HG02884 (cell line): ENCODE results near the gene AQP12B.
"Not testable (repeated sequence)": the region's sequence is repeated elsewhere in the genome, so short reads cannot be mapped to it uniquely, and the experiment has no call there.

Source experiments
- ATAC-seq: cut with Tn5 transposase; IDR thresholded peaks from one replicate; pipeline ENCODE4 v1.9.1; 2021; ENCODE audit warnings: mild to moderate bottlenecking, moderate library complexity; ENCODE audit not compliant: unreplicated experiment

Gene AQP12B

DNA sequence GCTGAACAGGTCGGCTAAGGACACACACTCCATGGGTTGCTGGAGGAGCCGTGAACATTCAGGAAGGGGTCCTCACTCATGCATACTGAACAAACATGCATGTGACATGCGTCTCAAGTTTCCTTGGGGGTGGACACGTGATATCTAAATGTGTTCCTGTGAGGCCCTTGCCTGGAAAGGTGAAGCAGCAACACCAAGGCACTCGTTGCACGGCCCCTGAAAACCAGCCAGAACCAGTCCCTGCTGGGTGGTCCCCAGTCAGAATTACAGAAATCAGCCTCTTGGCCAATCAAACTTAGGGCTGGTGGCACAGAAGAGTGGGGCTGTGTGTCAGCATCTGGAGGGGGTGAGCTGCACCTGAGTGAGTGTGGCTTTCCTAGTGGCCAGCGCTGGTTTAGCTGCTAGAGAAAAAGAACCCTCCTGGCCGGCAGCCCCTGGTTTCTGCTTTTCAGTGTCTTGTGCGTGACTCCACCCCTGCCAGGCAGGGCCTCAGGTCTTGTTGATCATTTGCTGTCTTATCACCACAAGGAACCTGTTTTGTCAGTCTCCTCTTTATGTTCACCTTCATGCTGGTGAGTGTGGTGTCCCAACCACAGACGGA lies 3.2 kb upstream of the AQP12B start:
- no peak for ATAC-seq

DNA sequence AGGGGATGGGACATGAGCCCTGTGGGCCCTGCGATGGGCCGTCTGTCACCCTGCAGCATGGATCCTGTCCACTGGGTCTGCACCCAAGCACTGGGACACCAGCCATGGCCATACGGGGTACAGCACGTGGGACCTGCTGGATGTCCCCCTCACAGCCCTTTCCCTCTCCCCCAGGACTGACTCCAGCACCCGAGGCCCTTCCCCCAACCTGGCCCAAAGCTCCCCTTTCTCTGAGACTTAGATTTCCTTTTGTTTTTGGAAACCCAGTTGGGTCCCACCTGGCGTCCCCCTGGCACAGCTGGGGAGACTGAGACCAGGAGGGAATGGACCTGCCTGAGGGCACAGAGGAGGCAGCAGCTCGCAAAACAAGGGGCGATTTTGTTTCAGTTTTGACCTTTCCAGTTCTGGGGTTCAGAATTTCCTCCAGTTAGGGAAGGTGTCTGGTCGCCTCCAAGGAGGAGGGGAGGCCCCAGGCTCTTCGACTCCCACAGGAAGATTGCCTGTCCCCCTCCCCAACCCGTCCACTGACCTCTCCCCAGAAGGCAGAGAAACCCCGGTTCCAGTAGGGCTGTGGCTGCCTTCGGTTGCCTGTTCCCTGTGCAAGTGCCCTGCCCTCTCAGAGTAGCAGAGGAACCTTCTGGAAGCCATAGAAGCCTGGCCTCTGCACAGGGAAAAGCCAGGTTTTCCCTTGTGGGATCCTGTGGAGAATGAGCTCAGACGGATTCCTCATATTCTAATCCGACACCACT lies 1.5 kb upstream of the AQP12B start:
- ATAC-seq: not testable (repeated sequence)

DNA sequence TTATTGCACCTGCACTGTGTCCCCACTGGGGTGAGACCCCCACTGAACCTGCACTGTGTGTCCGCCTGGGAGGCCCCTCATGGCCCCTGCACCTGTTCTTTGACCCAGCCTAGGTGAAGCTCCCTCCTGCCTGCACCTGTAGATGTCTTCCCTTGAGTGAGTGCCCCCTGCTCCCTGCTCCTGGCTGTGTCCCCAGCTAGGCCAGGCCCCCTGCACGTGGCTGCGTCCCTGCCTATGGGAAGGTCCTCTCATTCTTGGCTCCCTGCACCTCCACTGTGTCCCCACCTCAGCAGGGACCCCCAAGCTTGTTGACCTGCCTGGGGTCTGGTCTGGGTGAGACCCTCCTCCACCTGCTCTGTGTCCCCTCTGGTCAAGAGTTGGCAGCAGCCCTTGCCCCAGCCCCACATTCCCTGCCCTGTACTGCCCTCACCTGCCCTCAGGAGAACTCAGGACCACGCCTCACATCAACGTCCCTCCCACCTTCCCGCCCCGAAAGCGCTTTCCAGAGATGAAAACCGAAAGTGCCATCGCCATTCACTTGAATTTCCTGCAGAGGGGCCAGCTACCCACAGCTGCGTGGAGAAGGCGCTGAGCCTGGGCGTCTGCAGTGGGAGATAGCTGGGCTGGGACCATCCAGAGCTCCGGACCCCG lies 769 bp upstream of the AQP12B start:
- not testable (repeated sequence) for ATAC-seq

DNA sequence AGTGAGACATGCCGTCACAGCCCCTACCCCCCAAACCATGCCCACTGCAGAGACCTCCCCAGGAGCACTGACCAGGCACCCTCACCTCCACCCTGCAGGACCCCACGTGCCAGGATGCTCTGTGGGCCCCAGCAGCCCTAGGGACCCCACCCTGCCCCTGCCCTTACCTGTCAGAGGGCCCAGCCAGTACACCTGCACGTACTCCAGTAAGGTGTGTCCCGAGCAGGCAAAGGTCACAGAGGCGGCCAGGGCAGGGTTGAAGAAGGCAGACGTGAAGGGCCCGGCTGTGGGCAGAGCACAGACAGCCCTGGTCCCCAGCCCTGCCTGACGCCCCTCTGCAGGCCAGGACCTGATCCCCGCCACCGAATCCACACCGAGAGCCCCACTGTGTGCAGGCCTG lies 2.5 kb downstream of the AQP12B start:
- ATAC-seq: not testable (repeated sequence)

DNA sequence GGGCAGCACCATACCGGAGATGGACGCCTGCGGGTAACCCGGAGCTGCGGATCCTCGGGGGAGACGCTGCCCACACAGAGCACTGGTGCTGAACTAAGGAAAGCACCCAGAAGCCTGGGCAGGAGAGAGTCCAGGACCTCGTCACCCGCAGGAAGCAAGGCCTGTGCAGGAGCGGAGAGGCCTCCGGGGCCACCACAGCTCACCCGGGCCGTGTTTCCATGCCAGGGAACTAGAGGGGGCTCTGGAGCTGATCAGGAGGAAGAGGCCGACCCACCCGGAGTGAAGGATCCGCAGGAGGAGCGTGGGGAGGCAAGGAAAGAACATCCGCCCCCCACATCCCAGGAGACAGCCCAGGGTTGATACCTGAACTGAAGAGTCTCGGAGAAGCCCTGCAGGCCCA lies 3.8 kb downstream of the AQP12B start:
- ATAC-seq: not testable (repeated sequence)

DNA sequence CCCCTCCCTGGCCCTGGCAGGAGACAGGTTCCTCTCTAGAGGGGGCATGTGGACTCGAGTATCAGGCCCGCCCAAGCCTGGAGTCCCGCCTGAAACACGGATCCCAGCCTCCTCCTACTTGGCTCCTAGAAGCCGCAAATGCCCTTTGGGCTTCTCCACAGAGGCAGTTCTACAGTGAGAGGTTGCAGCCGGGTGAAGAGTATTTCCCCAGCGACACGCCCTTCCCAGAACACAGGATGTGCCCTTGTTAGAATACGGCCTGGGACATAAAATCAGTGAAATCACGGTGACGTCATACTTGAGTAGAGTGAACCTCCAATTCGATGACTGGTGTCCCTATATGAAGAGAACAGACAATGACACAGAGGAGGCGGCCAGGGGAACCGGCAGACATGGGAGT lies 4.6 kb downstream of the AQP12B start:
- ATAC-seq: not testable (repeated sequence)

DNA sequence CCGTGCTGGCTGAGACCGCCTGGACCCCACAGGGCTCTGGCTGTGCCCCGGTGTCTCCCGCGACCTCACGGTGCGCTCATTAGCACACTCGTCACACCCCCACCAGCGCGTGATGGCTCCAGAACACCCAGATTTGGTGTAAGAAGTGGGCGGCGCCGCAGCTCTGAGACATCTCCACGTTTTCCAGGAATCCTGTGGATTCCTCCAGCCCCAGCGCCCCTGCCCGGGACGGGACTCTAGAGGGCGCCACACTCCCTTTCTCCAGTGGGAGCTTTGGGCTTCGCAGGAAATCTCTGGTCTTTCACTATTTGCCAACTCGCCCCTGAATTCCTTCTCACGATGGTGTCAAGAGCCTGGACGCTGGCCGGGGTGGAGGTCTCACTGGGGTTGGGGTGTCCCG lies 7.3 kb downstream of the AQP12B start:
- not testable (repeated sequence) for ATAC-seq

DNA sequence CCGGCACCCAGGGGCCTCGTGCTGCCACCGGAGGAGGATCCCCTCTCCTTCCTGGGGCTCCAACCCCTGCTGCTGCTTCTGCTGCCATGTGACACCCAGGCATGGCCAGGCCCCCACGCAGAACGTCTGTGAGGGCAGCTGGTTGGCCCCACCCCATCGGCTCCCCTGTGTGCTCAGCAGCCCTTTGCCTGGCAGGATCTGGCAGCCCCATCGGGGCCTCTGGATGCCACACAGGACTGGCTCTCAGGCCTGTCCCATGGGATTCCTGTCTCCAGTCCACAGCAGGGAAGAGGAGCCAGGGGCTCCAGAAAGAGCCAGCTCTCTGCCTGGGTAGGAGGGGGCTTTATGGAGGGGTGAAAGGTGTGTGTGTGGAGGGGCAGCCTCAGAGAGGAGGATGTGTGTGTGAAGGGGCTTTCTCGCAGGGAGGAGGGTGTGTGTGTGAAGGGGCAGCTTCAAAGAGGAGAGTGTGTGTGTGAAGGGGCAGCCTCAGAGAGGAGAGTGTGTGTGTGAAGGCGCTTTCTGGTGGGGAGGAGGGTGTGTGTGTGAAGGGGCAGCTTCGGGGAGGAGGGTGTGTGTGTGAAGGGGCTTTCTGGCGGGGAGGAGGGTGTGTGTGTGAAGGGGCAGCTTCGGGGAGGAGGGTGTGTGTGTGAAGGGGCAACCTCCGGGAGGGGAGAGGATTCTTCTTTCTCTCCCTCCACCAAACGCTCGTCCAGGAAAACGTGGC lies 8.1 kb downstream of the AQP12B start:
- not testable (repeated sequence) for ATAC-seq

DNA sequence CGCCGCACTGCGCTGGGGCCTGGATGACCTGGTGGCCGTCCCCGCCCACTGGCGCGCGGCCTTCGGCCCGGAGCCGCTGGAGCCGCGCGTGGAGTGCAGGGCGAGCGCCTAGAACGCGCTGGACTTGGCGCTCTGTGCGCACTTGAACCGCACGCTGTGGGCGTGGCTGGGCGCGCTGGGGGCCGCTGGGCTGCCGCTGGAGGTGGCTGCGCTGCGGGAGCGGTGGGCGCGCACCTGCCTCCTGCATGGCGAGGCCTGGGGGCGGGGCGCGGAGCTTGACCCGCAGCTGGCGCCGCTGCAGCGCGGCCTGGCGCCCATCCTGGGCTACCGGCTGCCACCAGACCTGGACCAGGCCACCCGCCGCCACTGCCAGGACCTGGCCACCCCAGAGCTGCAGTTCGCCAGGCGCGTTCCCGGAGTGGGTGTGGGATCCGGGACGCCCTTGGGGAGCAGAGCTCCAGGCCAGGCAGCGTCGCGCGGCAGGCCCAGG lies 9.9 kb downstream of the AQP12B start:
- no peak for ATAC-seq

DNA sequence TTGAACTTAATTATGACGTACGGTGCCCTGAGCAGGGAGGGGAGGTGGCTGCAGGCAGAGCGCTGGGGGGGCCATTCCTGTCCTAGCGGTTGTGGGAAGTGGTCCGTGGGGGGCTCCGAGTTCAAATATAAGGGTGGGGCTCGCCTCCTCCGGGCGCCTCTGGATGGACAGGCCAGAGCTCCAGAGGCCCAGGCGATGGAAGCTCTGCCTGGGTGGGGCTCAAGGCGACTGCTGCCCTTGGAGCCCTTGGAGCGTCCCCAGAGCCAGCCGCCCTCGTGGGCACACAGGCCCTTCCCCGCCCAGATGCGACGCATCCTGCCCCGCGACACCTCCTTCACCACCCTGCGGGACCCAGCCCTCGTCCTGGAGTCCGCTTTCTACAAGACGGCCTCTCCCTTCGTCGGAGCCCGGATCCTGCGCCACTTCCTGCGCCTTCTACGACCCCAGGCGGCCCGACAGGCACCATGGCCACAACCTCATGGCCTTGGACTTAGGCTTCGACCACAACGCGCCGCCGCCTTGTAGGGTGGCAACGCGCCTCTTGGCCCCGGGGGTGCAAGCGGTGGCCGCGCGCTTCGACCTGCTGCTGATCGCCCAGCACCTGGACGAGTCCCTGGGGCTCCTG lies 10.5 kb downstream of the AQP12B start:
- ATAC-seq: no peak

DNA sequence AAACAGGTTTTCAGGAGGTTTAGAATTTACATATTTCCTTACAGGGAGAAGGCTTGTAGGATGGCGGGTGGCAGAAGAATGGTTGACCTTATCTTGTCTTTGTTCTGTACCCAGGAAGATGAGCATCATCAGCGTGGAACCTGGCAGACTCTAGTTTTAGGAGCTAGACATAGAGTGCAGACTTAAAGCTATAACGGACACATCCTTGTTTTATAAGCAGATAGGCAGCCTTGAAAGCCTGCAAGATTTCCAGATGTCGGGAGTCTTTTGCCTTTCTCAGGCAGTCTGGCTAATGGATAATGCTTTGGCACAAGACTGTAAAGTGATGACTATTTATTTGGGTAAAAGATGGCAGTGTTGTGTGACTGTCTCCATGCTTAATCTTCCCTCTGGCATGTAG lies 11.7 kb downstream of the AQP12B start:
- ATAC-seq: no peak

DNA sequence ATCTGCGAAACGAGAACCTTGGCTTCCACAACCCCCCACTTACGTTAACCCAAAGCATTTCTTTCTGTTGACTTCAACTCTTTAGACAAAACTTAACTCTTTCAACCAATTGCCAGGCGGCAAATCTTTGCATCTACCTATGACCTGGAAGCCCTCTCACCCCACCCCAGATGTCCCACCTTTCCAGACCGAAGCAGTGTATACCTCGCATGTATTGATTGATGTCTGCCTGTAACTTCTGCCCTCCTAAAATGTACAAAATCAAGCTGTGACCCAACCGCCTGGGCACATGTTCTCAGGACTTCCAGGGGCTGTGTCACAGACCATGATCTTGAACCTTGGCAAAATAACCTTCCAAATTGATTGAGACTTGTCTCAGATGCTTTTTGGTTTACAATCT lies 12.3 kb downstream of the AQP12B start:
- no peak for ATAC-seq

DNA sequence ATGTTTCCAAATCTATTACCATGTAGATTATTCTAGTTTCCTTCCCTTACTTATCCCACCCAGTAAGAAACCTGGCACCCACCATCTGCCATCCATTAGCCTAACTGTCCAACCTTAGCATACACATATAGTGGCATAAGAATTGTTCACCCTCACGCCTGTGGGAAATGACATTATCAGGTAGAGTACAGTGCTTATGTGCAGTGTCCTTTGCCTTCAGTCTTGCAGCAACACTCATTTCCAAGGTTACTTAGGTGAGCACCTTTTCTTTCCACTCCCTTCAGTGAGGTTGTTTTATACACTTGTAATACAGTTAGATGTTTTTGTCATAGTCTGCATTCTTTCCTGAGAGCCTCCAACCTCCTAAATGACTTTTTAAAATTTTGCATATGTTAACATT lies 18.1 kb downstream of the AQP12B start:
- no peak for ATAC-seq

DNA sequence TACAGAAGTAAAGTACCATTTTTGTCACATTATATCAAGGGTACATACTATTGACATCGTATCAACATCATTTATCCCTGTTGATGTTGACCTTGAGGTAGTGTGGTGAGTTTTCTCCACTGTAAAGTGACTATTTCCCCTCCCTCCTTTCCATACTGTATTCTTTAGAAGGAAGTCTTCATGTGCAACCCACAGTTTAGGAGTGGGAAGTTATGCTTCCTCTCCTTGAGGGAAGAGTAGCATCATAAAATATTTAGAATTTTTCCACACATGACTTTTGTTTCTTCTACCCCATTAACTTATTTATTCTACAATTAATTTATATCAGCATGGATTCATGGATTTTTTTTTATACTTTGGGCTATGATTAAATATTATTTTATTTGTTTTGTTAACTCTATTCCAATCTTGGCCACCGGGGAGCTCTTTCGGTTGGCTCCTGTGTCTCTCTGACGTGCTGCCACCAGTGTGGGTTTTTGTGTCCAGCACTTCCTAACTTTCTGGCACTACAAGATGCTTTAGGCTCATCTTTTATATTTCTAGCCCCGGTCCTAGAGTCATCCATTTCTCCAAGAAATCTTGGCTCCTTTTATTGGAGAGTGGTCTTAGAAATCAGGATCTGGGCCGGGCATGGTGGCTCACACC lies 19.0 kb downstream of the AQP12B start:
- no peak for ATAC-seq

DNA sequence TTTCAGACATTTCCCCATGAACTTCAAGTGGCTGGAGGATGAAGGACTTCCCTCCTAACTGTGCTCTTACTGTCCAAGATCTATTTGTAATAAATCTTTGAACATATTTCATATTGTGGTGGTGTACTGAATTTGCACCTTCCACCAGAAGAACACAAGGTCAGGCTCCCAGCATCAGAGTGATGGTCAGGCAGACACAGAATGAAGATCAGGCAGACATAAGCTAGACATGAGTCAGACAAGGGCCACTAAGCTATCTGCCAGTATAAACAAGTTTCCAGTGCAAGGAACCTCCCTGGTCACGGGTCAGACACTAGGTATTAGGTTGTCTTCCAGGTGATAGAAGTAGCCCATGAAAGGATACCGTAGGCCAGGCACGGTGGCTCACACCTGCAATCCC lies 20.0 kb downstream of the AQP12B start:
- ATAC-seq: no peak

DNA sequence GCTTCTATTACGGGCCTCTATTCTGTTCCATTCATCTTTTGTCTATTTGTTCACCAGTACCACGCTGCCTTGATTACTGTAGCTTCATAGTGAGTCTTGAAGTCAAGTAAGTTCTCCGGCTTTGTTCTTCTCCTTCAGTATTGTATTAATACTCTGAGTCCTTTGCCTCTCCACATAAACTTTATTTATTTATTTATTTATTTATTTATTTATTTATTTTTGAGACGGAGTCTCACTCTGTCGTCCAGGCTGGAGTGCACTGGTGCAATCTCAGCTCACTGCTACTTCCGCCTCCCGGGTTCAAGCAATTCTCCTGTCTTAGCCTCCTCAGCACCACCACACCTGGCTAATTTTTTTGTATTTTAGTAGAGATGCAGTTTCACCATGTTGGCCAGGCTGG lies 22.8 kb downstream of the AQP12B start:
- ATAC-seq: not testable (repeated sequence)

DNA sequence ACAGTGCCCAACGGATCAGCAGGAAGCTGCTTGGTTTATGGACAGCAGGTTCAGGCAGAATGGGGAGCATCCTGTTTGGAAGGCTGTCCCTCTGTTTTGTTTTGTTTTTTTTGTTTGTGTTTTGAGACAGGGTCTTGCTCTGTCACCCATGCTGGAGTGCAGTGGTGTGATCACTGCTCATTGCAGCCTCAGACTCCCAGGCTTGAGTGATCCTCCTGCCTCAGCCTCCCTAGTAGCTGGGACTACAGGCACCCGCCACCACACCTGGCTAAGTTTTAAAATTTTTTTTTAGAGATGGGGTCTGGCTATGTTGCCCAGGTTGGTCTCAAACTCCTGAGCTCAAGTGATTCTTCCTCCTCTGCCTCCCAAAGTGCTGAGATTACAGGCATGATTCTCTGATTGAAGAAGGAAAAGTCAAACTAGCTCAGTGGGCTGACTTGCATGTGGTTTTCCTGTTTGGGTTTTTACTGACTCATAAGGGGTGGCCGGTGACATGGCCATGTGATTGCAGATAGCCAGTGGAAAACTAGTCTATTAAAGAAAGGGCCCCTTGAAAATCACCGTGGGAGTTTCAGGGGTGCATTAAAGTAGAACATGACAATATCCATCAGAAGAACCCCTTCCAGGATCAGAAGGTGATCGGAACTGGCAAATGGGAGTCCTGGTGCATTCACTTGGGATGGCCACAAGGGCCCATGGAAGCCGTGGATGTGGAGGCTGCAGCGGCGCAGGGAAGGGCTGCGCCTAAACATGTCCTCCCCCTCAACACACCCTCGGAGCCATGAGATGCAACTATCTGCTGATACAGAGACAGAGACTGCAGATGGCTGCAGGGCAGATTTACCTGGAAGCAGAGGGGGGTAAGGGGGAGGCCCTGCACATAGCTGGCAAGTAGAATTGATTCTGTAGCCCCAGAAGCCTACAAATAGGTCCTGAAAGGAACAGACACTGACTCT lies 26.5 kb downstream of the AQP12B start:
- no peak for ATAC-seq

DNA sequence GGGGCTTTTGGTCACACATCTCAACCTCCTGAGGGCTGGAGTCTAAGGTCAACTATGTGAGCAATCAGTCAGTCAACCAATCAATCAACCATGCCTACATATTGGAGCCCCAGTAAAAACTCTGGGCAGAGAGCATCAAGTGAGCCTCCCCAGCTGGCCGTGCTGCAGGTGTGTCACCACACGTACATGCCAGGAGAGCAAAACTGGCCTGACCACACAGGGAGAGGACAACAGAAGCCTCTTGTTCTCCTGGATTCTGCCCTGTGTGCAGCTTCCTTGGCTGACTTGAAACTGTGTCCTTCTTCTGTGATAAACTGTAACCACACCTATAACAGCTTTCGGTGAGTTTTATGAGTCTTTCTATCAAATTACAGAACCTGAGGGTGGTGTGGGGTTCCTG lies 31.5 kb downstream of the AQP12B start:
- ATAC-seq: no peak

DNA sequence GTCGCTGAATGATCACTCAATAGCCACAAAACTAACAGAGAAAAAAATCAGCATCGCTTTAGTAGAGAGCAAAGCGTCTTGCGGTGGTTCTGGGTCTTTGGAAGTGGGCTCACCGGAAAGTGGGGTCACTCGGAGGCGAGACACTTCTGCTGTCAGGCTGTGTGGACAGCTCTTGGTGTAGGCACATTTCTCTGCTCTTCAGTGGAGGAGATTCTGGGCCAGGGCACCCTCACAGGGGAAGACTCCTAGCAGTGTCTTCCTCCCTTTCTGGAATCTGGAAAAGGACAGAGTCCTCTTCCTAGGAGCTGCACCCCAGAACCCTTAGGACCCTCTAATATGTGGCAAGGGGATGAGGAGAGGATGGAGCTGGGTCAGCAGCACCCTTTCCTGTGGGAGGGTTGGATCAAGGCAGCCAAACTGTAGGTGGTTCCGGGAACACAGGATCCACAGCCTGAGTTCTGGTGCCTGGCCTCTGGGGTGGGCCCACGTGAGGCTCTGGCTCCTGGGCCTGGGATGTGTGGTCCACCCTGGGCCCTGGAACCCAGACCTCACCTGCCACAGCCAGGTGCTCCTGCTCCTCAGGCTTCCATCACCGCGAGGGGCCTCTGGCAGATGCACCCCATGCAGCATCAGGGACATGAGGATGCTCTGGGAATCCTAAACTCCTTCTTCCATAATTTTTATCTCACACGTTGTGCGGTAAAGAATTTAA lies 32.3 kb downstream of the AQP12B start:
- no peak for ATAC-seq
